Mucosa of descending colon (tissue), 3 donors: Measurements from ENCODE around the gene C2CD4D. TPM values are rescaled to one million over a fixed set of nuclear protein-coding genes. Genes with fewer than 3 reads are reported as not detected.
A peak's percentile ranks its signal among the peaks of the same experiment; 100 is the strongest.

Experiments
- ATAC-seq: fragments of 200-7000 bp; cut with Tn5 transposase; one replicate; pipeline ENCODE4 v1.9.1; 2020; ENCODE audit warnings: mild to moderate bottlenecking, moderate library complexity
- DNase-seq, 3 donors: peaks; one replicate each; pipeline ENCODE4 v3.0.0-alpha.2; 2020
- H3K36me3 ChIP-seq: fragments of 200-600 bp; one replicate; pipeline ENCODE4 v1.8.0; 2021; ENCODE audit warnings: low read depth, mild to moderate bottlenecking
- H3K4me1 ChIP-seq: fragments of 200-600 bp; one replicate; pipeline ENCODE4 v1.8.0; 2021; ENCODE audit warnings: low read depth, mild to moderate bottlenecking
- H3K4me3 ChIP-seq: fragments of 200-600 bp; one replicate; pipeline ENCODE4 v1.8.0; 2021; ENCODE audit warnings: mild to moderate bottlenecking
- H3K9me3 ChIP-seq: fragments of 200-600 bp; one replicate; pipeline ENCODE4 v1.8.0; 2021; ENCODE audit warnings: mild to moderate bottlenecking
- intact Hi-C, 2 donors: fragments of 100-400 bp; cut with DNase I in 1 of 2; cut with micrococcal nuclease in 1 of 2; formaldehyde crosslinking; loops; one replicate each; pipeline versions ENCODE4 v1.11.0 to v1.11.1; 2022; cut with DNase I, micrococcal nuclease
- total RNA-seq, 3 donors: library from RNA; stranded (reverse); fragmentation: NEBNext Ultra II Directional in 2 of 3; extraction: Animal tissue kit (Norgen Biotek cat#: 25700) in 2 of 3; gene quantifications; one replicate each; pipeline versions ENCODE4 v1.2.1 to v1.2.4, GENCODE V29; 2021 to 2023
- TF ChIP-seq, protein P1 (sequence below): fragments of 200-600 bp; IDR thresholded peaks from one replicate; pipeline ENCODE4 v1.8.0; 2022; ENCODE audit warnings: antibody characterized with exemption, mild to moderate bottlenecking
- donor health status: DM: no; HTN: no; CAD: no; lungs with moderate emphysema.
- donor health status: DM: no; HTN: no; CAD: no.
- donor health status: DM: no; HTN: yes; CAD: no.

The C2CD4D gene
- total RNA-seq, 3 donors from 2014 or later = 0.51 to 1.0 (median 0.61) TPM

DNA sequence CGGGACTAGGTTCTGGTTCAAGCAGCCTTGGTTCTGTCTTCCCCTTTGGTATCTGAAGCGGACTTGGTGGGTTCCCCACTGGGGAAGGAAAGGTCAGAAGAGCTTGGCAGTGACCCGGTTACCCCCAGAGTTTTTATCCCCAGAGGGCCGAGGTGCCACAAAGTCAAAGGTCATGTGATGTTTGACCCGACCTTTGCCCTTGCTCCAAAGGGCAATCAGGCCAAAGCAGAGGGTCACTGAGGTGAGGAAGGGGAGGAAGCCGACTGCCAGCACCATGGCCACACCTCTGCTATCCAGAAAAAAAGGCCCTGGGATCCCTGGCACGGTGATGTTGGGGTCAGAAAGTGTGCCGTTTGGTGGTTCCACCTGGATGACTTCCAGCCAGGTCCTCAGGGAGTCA lies 38.8 kb downstream of the C2CD4D start:
- ATAC-seq (no peak), DNase-seq (no peak)
- intact Hi-C loops = no loop called here
- TF ChIP-seq, protein P1, sequence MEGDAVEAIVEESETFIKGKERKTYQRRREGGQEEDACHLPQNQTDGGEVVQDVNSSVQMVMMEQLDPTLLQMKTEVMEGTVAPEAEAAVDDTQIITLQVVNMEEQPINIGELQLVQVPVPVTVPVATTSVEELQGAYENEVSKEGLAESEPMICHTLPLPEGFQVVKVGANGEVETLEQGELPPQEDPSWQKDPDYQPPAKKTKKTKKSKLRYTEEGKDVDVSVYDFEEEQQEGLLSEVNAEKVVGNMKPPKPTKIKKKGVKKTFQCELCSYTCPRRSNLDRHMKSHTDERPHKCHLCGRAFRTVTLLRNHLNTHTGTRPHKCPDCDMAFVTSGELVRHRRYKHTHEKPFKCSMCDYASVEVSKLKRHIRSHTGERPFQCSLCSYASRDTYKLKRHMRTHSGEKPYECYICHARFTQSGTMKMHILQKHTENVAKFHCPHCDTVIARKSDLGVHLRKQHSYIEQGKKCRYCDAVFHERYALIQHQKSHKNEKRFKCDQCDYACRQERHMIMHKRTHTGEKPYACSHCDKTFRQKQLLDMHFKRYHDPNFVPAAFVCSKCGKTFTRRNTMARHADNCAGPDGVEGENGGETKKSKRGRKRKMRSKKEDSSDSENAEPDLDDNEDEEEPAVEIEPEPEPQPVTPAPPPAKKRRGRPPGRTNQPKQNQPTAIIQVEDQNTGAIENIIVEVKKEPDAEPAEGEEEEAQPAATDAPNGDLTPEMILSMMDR = no peak
- Histone ChIP-seq H3K4me3 (no peak overlapping the region), H3K9me3 (no peaks in the 10 kb centered on the region), H3K4me1 (no peaks in the 10 kb centered on the region), H3K36me3 (no peaks in the 10 kb centered on the region)

DNA sequence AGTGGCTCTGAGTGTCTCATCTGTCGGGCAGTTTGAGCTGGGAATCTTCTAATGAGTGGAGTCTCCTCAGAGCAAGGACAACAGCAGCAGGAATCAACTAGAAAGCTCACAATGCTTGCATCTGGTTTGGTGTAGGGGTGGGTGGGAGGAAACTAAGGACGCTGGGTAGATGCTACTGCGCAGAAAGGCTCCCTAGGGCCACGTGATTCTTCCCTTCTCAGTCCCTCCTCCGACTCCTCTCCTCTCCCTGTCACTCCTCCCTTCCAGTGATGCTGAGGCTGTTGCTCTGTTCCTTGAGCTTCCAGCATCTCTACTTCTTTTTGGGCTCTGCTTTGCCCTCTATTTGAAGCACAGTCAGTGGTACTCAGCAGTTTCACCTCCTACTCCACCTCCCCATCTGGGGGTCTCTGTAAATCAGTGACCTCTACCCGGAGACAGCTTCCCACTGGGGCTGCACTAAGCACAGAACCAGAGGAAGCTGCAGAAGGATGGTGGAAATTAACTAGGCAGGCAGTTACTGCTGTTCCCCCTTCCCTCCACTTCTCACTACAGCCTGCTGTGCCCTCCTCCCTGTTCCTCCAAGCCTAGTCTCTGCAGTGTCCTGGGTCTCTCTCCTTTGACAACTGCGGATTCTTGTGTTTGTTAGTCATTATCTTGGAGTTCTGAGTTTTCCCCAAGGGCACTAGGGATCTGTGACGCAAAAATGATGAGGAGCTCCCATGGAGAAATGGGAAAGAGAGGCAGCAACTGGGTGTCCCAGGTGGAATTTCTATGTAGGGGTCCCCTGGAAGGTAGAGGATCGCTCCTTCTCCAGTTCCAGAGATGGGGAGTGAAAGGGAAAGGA lies 40.2 kb downstream of the C2CD4D start:
- no peak for ATAC-seq
- Histone ChIP-seq H3K4me1 (no peaks in the 10 kb centered on the region), H3K36me3 (no peaks in the 10 kb centered on the region), H3K9me3 (no peaks in the 10 kb centered on the region), H3K4me3 (no peak overlapping the region)
- DNase-seq = no peak
- intact Hi-C loops = no loop called here
- TF ChIP-seq, protein P1 = no peak

DNA sequence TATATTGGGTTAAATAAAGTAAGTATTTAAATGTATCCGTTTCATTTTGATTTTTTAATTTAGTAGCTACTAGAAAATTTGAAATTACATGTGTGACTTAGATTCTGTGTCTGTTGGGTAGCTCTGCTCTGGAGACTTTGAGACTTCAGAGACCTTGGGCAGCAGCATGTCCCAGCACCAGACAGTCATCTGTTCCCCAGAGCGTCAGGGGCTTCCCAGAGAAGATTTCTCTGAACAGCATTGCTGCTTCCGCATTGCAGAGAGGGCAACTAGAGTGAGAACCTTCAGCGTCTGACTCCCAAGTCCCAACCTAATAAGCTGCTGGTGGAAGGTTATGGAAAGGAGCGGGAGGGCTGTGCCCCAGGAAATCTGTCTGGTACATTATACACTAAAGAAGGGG lies 41.0 kb downstream of the C2CD4D start:
- ATAC-seq (no peak), DNase-seq (no peak)
- TF ChIP-seq, protein P1 = no peak
- Histone ChIP-seq H3K36me3 (no peaks in the 10 kb centered on the region), H3K4me1 (no peaks in the 10 kb centered on the region), H3K4me3 (no peak overlapping the region), H3K9me3 (no peaks in the 10 kb centered on the region)
- intact Hi-C loops = no loop called here

DNA sequence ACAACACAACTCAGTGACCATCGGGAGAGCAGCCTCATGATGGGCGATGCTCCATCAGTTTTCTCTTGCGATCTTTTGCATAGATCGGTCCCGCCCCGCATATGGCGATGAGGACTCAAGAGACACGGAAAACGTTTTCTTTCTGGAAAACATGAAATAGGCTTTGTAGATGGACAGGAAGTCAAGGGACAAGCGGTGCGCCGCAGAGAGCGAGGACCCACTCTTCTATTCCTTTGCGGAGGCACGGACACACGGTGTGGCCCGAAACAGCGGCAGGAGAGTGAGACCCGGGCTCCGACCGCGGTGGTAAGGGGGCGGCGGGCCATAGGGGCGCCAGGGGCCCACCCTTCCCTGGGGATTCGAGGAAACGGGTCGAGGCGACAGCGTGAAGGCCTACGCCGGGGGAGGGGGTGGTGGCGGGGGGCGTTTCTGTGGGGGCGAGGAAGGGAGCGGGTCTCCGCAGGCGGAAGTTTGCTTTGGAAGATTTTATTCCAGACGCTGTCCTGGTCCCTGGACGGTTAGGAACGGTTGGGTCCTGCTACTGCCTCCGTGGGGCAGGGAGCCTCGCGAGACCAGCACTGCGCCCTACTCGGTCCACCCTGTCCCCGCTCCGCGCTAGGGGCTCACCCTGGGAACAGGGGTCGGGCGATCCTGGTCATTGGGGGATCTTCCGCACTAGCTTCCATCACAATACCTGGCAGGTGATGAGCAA lies 48.5 kb downstream of the C2CD4D start:
- ATAC-seq = peak; percentile 25
- DNase-seq = peak; percentile 18 to 65 (median 51)
- no peaks in the 10 kb centered on the region for H3K4me1 ChIP-seq

DNA sequence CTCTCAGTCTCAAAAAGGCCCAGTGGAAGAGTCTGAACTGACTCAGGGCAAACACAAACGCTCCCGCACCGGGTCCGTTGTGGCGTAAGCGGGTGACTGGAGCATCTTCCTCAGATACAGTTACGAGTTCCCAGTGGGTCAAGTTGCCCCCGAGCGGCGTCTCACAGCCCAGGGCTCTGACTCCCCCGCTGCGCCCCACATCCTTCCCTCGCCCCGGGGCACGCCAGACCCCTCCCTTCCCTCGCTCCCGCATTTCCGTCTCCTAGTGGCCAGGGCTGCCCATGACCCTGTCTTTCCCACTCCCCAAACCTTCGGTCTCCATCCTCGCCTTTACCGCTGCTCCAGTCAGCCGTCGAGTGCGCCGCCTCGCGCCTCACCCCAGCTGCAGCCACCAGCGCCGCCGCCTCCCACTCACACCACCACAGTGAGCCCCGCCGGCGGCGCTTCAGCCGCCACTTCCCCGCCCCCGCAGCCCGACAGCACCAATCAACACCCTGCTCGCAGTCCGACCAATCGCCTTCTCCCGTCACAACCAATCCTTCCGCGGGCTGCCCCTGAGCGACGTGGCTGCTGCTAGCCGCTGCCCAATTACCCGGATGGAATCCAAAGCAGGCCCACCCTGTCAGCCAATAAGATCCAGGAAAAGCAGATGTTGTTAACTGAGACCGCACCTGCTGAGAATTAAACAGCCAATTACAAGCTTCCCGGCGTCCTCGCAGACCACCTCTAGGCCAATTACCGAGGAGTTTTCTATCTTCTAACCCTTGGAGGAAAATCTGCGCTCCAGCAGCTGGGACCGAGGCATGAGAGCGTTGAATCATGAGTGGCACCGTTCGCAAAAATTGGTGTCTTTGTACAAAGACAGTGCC lies 49.3 kb downstream of the C2CD4D start, which contains the start of gene TDRKH:
TSS of gene TDRKH (minus strand) at position 430 of the 869 bp plus-strand sequence. CDS start 7,478 bp downstream, outside the sequence.
- peak; percentile 95 to 99 (median 98) for DNase-seq
- peak; percentile 99 for ATAC-seq

More for the DNA sequence above, 48.5 kb downstream of the C2CD4D start:
- TF ChIP-seq, protein P1 = no peak
- Histone ChIP-seq H3K9me3 (no peaks in the 10 kb centered on the region), H3K36me3 (no peaks in the 10 kb centered on the region), H3K4me3 (peak overlapping the region; percentile 52)
- intact Hi-C loops = no loop called here

More for the DNA sequence above, 49.3 kb downstream of the C2CD4D start, which contains the start of gene TDRKH:
- H3K4me1 ChIP-seq = no peaks in the 10 kb centered on the region
- intact Hi-C loops = no loop called here
- peak within 1 kb of the TSS; percentile 52 for H3K4me3 ChIP-seq
- no peaks in the 10 kb centered on the region for H3K36me3 ChIP-seq
- no peaks in the 10 kb centered on the region for H3K9me3 ChIP-seq
- TF ChIP-seq, protein P1 = no peak
